ENCODE measurements around the gene FAM24A.
"Not testable (repeated sequence)": the region's sequence is repeated elsewhere in the genome, so short reads cannot be mapped to it uniquely, and the experiment has no call there.

The FAM24A gene

GRCh38 chr10:122866757-122867482 lies 43.5 kb upstream of the FAM24A start:
- TF ChIP-seq KLF1 (tag by site-specific recombination; IDR thresholded peaks at IDR 0.05) (peak; percentile 34; the same call in 1 of the 2 replicates), GLIS1 (tag by site-specific recombination; IDR thresholded peaks at IDR 0.05) (peak; percentile 19; the same call in 1 of the 2 replicates), ZFHX2 (tag by site-specific recombination; conservative IDR thresholded peaks at IDR 0.05) (peak; percentile 75), EGR2 (tag by site-specific recombination; IDR thresholded peaks at IDR 0.05; ENCODE audit: low read depth) (peak; percentile 76; the same call in 1 of the 2 replicates)
- H3K4me3 ChIP-seq (ENCODE audit: low read depth, low read length); H3K4me1 ChIP-seq (ENCODE audit: control insufficient read depth, insufficient read depth, low read length); H3K36me3 ChIP-seq (ENCODE audit: control insufficient read depth in 2 of 2, insufficient read depth in 1 of 2, low read length in 2 of 2); H3K27ac ChIP-seq (ENCODE audit: extremely low read depth, low read depth, low read length); CTCF ChIA-PET; H3K9me3 ChIP-seq (ENCODE audit: control insufficient read depth, insufficient read depth, low read depth, low read length); POLR2A ChIA-PET: not testable (repeated sequence)

- H3K4me3 ChIP-seq (ENCODE audit: low read depth, low read length); CTCF ChIA-PET; H3K27ac ChIP-seq (ENCODE audit: extremely low read depth, low read depth, low read length); H3K36me3 ChIP-seq (ENCODE audit: control insufficient read depth in 2 of 2, insufficient read depth in 1 of 2, low read length in 2 of 2); H3K4me1 ChIP-seq (ENCODE audit: control insufficient read depth, insufficient read depth, low read length); POLR2A ChIA-PET; H3K9me3 ChIP-seq (ENCODE audit: control insufficient read depth, insufficient read depth, low read depth, low read length): not testable (repeated sequence)
- peak; percentile 79 for TF ChIP-seq ZNF529 (tag by site-specific recombination; IDR thresholded peaks at IDR 0.05; ENCODE audit: insufficient replicate concordance)
These were observed 41.6 kb upstream of the FAM24A start for GRCh38 chr10:122868768-122869167.

GRCh38 chr10:122871947-122872346 lies 38.5 kb upstream of the FAM24A start:
- H3K9me3 ChIP-seq (ENCODE audit: control insufficient read depth, insufficient read depth, low read depth, low read length); H3K4me1 ChIP-seq (ENCODE audit: control insufficient read depth, insufficient read depth, low read length); H3K4me3 ChIP-seq (ENCODE audit: low read depth, low read length); CTCF ChIA-PET; H3K36me3 ChIP-seq (ENCODE audit: control insufficient read depth in 2 of 2, insufficient read depth in 1 of 2, low read length in 2 of 2); POLR2A ChIA-PET; H3K27ac ChIP-seq (ENCODE audit: extremely low read depth, low read depth, low read length): not testable (repeated sequence)
- peak; percentile 36 for TF ChIP-seq SCRT2 (tag by site-specific recombination; IDR thresholded peaks at IDR 0.05)

GRCh38 chr10:122875843-122876466 lies 34.5 kb upstream of the FAM24A start:
- H3K4me3 ChIP-seq (ENCODE audit: low read depth, low read length) = no peak overlapping the region
- TF ChIP-seq PRDM1 (tag by site-specific recombination; IDR thresholded peaks at IDR 0.05) = 0 out of 2 replicates have a peak, but pooled peaks have one; percentile 45
- TF ChIP-seq ZNF623 (tag by site-specific recombination; IDR thresholded peaks at IDR 0.05) = no peak
- TF ChIP-seq ZFP3 (tag by site-specific recombination; IDR thresholded peaks at IDR 0.05; ENCODE audit: low read depth) = no peak
- TF ChIP-seq PRDM10 (tag by site-specific recombination; IDR thresholded peaks at IDR 0.05) = no peak
- H3K36me3 ChIP-seq (ENCODE audit: control insufficient read depth in 2 of 2, insufficient read depth in 1 of 2, low read length in 2 of 2) = peaks cover 3 to 5% of the 10 kb centered on the region in 2 experiments; a peak in 1 of 3 replicates
- ChIA-PET CTCF (no interaction called here), POLR2A (no interaction called here)
- H3K4me1 ChIP-seq (ENCODE audit: control insufficient read depth, insufficient read depth, low read length) = peaks cover 5% of the 10 kb centered on the region
- no peaks in the 10 kb centered on the region for H3K9me3 ChIP-seq (ENCODE audit: control insufficient read depth, insufficient read depth, low read depth, low read length)
- no peak overlapping the region for H3K27ac ChIP-seq (ENCODE audit: extremely low read depth, low read depth, low read length)
